ENCODE measurements around the gene DHH. TPM values are rescaled to one million over a fixed set of nuclear protein-coding genes. Genes with fewer than 3 reads are reported as not detected.

The DHH gene
- total and polyA plus RNA-seq, 9 of the 15 experiments (the other 6 are each of a cell fraction or from before 2014, with no cell fraction given) = 0.07 to 2.6 (median 0.54) TPM

DNA sequence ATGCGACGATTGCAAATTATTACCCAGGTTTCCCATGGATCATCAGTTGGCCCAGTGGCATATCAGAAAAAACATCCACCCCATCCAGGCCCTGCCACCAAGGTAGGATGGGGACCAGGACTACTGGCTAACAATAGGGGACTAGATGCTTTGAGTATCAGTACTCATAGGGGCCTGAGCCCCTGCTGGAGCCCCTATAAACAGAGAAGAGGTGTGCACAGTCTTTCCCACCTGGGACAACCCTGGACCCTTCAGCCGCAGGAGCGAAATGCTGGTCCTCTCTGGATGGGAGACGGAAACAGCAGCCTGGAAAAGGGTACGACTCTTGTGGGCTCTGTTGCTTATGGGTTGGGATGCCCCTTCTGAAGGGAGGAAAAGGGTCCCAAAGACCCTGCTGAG lies 5.7 kb downstream of the DHH start:
- Histone ChIP-seq H3K27me3 (ENCODE audit: control insufficient read depth in 2 of 2, insufficient read depth in 2 of 2, low read length in 2 of 2) (no peaks in the 10 kb centered on the region), H4K20me1 (replicated peaks; ENCODE audit: control insufficient read depth, insufficient read depth, low read length) (no peaks in the 10 kb centered on the region), H2AFZ (ENCODE audit: low read depth, low read length) (peak overlapping the region; percentile 13; the same call in 1 of the 2 replicates), H3K9me3 (replicated peaks; ENCODE audit: control insufficient read depth, insufficient read depth, low read depth, low read length) (no peaks in the 10 kb centered on the region), H3K4me2 (ENCODE audit: insufficient read depth, low read length) (peak overlapping the region; percentile 75; the same call in 1 of the 2 replicates), H3K79me2 (ENCODE audit: control insufficient read depth, insufficient read depth, low read length) (peaks cover 7% of the 10 kb centered on the region; the same call in 1 of the 3 replicates), H3K9me1 (ENCODE audit: control insufficient read depth, insufficient read depth, low read length) (no peaks in the 10 kb centered on the region), H3K9ac (ENCODE audit: insufficient read depth in 1 of 2, low read depth in 2 of 2, low read length in 2 of 2) (peak overlapping the region in 1 of 2 experiments; percentile 68; a peak in 1 of 4 replicates), H3K27ac (ENCODE audit: extremely low read depth, low read depth, low read length) (no peak overlapping the region), H3K4me1 (replicated peaks in 1 of 2; ENCODE audit: control insufficient read depth in 2 of 2, insufficient read depth in 2 of 2, low read length in 2 of 2) (peaks cover 54 to 62% of the 10 kb centered on the region in 2 experiments), H3K4me3 (no peak overlapping the region), H3K36me3 (ENCODE audit: control insufficient read depth, insufficient read depth, low read length) (no peaks in the 10 kb centered on the region)
- no TSS peak for BruUV-seq (replicated peaks)
- in situ Hi-C loops (cut with MboI) = no loop called here
- CTCF ChIA-PET (ENCODE audit: low intra/inter-chr PET ratio) = interaction anchor here (1.0 to 2.3 kb wide), 3 partner anchors 25 to 146 kb away, joined by 6 to 21 read pairs (median 14); no protein-coding TSS in a partner anchor
- 56% methylated on average over 4 of the region's 6 CpGs for WGBS (ENCODE audit: insufficient coverage, low coverage, missing lambda C conversion rate)
- intact Hi-C loops (cut with micrococcal nuclease) = loop anchor here (1.0 to 2.0 kb wide), 3 partner anchors 25 to 146 kb away; no protein-coding TSS in a partner anchor
- TF ChIP-seq ETV6 (IDR thresholded peaks at IDR 0.05; ENCODE audit: borderline replicate concordance in 1 of 2, low read depth in 2 of 2, low read length in 1 of 2) = 0 out of 4 replicates have a peak, but pooled peaks of 1 of the 2 experiments have one; percentile 11
- no peak for TF ChIP-seq ETV6 (CRISPR knock-in tag; IDR thresholded peaks at IDR 0.05; ENCODE audit: borderline replicate concordance)
- no peak for TF ChIP-seq IRF2 (CRISPR knock-in tag; IDR thresholded peaks at IDR 0.05)
- no peak for TF ChIP-seq RBBP5 (IDR thresholded peaks at IDR 0.05; ENCODE audit: borderline replicate concordance, insufficient read depth, low read length, poor library complexity, severe bottlenecking)
- no peak for TF ChIP-seq MCM3 (IDR thresholded peaks at IDR 0.05)
- TF ChIP-seq PRPF4 (IDR thresholded peaks at IDR 0.05; ENCODE audit: insufficient read depth, low read depth, low read length, poor library complexity, severe bottlenecking) = no peak
- TF ChIP-seq EP300 (IDR thresholded peaks at IDR 0.05; ENCODE audit: low read length) = no peak
- no peak for TF ChIP-seq SREBF1 (IDR thresholded peaks at IDR 0.05; ENCODE audit: borderline replicate concordance, low read depth, low read length)
- no peak for TF ChIP-seq SPI1 (IDR thresholded peaks at IDR 0.05; ENCODE audit: borderline replicate concordance, low read depth, low read length)
- TF ChIP-seq ELF1 (tag; IDR thresholded peaks at IDR 0.05) = peak; percentile 34; the same call in 1 of the 2 replicates
- no peak for TF ChIP-seq ZNF174 (CRISPR knock-in tag; IDR thresholded peaks at IDR 0.05)
- no peak for FAIRE-seq
- POLR2A ChIA-PET = interaction anchor here (0.6 to 4.6 kb wide), 17 partner anchors 10 to 178 kb away, joined by 3 to 61 read pairs (median 5); partner anchors contain the start of genes LMBR1L, RHEBL1 and TUBA1B
- ATAC-seq = no peak
- no peak for DNase-seq (ENCODE audit: extremely low read depth in 1 of 4, low spot score in 3 of 4)
